Endothelial cell (in vitro differentiated cells): ENCODE results near the gene ARHGAP18. TPM values are rescaled to one million over a fixed set of nuclear protein-coding genes. Genes with fewer than 3 reads are reported as not detected.

Experiments used
- DNase-seq: peaks from one replicate; pipeline ENCODE4 v3.0.0; 2021; ENCODE audit warnings: low spot score
- H3K27ac Mint-ChIP-seq: one replicate; pipeline ENCODE4 v1.8.0; 2021; ENCODE audit warnings: mixed read lengths, inconsistent platforms; ENCODE audit not compliant: unreplicated experiment
- H3K27me3 Mint-ChIP-seq: one replicate; pipeline ENCODE4 v1.8.0; 2021; ENCODE audit warnings: mild to moderate bottlenecking, moderate library complexity, mixed read lengths, inconsistent platforms; ENCODE audit not compliant: unreplicated experiment
- H3K36me3 Mint-ChIP-seq: one replicate; pipeline ENCODE4 v1.8.0; 2021; ENCODE audit warnings: mild to moderate bottlenecking, low read depth, mixed read lengths, inconsistent platforms; ENCODE audit not compliant: unreplicated experiment
- H3K4me1 Mint-ChIP-seq: one replicate; pipeline ENCODE4 v1.8.0; 2021; ENCODE audit warnings: mild to moderate bottlenecking, mixed read lengths, inconsistent platforms; ENCODE audit not compliant: unreplicated experiment
- H3K4me3 Mint-ChIP-seq: one replicate; pipeline ENCODE4 v1.8.0; 2021; ENCODE audit warnings: mild to moderate bottlenecking, mixed read lengths, inconsistent platforms; ENCODE audit not compliant: unreplicated experiment
- H3K9me3 Mint-ChIP-seq: one replicate; pipeline ENCODE4 v1.8.0; 2021; ENCODE audit warnings: mixed read lengths, inconsistent platforms; ENCODE audit not compliant: unreplicated experiment
- CTCF ChIP-seq: fragments of 200-600 bp; sonication (generic); IDR thresholded peaks from one replicate; pipeline ENCODE4 v1.5.0; 2021; ENCODE audit warnings: antibody characterized with exemption; ENCODE audit not compliant: unreplicated experiment
- total RNA-seq: library from RNA; stranded (reverse); fragmentation: NEBNext Ultra II Directional; extraction: Animal tissue kit (Norgen Biotek cat#: 25700); gene quantifications from one replicate; pipeline ENCODE4 v1.2.1, GENCODE V29; 2021; ENCODE audit not compliant: unreplicated experiment

The ARHGAP18 gene
- total RNA-seq, 1 donor from 2014 or later: 102 TPM

DNA sequence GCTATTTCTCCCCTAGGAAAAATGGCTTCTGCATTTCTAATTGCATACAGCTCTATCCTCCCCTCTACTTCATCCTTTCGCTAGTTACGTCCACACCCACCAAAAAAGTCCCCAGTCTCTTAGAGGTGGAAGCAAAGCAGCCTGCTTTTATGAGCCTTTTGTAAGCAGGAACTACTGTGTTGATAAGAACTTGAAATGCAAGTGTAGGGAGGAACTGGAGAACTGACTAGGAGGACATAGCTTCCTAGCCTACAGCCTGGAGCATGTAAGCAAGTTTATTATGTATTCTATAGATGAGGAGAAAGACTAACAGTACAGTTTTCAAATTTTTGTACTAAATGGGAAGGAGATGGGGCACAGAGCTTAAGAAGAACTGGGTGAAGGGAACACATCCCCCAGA, 10.3 kb downstream of the ARHGAP18 start:
- no peaks in the 10 kb centered on the region for H3K9me3 Mint-ChIP-seq
- H3K4me1 Mint-ChIP-seq: peaks cover 52% of the 10 kb centered on the region
- no peak for TF ChIP-seq CTCF
- DNase-seq: no peak
- H3K27me3 Mint-ChIP-seq: peaks cover 2% of the 10 kb centered on the region
- H3K36me3 Mint-ChIP-seq: peaks cover 39% of the 10 kb centered on the region
- no peak overlapping the region for H3K4me3 Mint-ChIP-seq
- H3K27ac Mint-ChIP-seq: no peak overlapping the region

DNA sequence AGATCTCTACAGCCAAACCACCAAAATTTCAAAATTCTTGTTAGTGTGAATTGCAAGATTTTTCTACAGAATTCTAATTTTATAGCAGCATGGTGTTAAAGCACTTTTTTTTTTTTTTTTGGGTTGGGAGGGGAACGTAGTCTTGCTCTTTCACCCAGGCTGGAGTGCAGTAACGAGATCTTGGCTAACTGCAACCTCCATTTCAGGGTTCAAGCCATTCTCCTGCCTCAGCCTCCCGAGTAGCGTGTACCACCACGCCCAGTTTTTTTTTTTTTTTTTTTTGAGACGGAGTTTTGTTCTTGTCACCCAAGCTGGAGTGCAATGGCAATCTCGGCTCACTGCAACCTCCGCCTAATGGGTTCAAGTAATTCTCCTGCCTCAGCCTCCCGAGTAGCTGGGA, 11.5 kb downstream of the ARHGAP18 start:
- peaks cover 59% of the 10 kb centered on the region for H3K4me1 Mint-ChIP-seq
- H3K36me3 Mint-ChIP-seq: peaks cover 35% of the 10 kb centered on the region
- no peak overlapping the region for H3K27ac Mint-ChIP-seq
- TF ChIP-seq CTCF: no peak
- no peak overlapping the region for H3K4me3 Mint-ChIP-seq
- DNase-seq: no peak
- no peaks in the 10 kb centered on the region for H3K27me3 Mint-ChIP-seq
- H3K9me3 Mint-ChIP-seq: no peaks in the 10 kb centered on the region

- peaks cover 33% of the 10 kb centered on the region for H3K36me3 Mint-ChIP-seq
- no peak for TF ChIP-seq CTCF
- H3K27ac Mint-ChIP-seq: no peak overlapping the region
- no peak overlapping the region for H3K4me3 Mint-ChIP-seq
- peaks cover 63% of the 10 kb centered on the region for H3K4me1 Mint-ChIP-seq
- no peak for DNase-seq
- H3K9me3 Mint-ChIP-seq: no peaks in the 10 kb centered on the region
- no peaks in the 10 kb centered on the region for H3K27me3 Mint-ChIP-seq
Measured at GRCh38 chr6:129697788-129698187, 12.2 kb downstream of the ARHGAP18 start.

DNA sequence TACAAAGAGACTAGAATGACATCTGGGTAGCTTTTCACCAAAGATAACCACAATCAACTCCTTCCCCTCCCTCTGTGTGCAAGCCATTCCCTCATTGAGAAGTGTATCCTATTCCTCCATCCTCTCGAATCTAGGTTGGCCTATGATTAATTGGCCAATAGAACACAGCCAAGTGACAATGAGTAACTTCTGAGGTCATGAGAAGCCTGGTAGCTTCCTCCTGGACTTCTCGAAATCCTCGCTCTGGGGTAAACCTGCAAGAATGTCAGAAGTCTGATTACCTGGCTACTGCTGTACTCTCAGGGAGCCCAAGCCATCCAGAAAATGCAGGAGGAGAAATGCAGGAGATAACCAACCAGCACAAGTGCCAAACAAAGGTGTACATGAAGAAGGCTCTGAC, 13.1 kb downstream of the ARHGAP18 start:
- Mint-ChIP-seq H3K27me3 (no peaks in the 10 kb centered on the region), H3K27ac (no peak overlapping the region), H3K4me1 (peaks cover 66% of the 10 kb centered on the region), H3K4me3 (no peak overlapping the region), H3K36me3 (peaks cover 28% of the 10 kb centered on the region), H3K9me3 (no peaks in the 10 kb centered on the region)
- TF ChIP-seq CTCF: no peak
- DNase-seq: no peak

DNA sequence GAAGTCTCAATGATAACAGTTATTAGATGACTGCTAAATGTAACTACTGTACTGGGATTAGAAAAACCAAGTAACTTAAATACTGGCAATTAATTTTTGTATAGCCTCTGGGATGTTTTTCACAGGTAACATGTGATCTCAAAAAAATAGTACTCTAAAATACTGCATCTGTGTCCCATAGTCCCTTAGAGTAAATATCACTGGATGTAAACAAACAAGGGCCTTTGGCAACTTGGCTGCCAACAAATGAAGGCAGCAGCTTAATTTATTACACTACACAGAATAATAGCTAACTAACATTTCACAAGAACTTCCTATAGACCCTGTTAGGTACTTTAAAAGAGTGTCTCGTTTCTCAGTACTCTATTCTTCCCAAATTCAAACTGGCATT, 14.0 kb downstream of the ARHGAP18 start:
- Mint-ChIP-seq H3K9me3 (no peaks in the 10 kb centered on the region), H3K36me3 (peaks cover 23% of the 10 kb centered on the region), H3K4me1 (peaks cover 70% of the 10 kb centered on the region), H3K27me3 (no peaks in the 10 kb centered on the region), H3K27ac (peak overlapping the region; percentile 20), H3K4me3 (no peak overlapping the region)
- no peak for DNase-seq
- no peak for TF ChIP-seq CTCF
